Measurements from ENCODE around the gene KHNYN.
"Not testable (repeated sequence)": the region's sequence is repeated elsewhere in the genome, so short reads cannot be mapped to it uniquely, and the experiment has no call there.

DNA sequence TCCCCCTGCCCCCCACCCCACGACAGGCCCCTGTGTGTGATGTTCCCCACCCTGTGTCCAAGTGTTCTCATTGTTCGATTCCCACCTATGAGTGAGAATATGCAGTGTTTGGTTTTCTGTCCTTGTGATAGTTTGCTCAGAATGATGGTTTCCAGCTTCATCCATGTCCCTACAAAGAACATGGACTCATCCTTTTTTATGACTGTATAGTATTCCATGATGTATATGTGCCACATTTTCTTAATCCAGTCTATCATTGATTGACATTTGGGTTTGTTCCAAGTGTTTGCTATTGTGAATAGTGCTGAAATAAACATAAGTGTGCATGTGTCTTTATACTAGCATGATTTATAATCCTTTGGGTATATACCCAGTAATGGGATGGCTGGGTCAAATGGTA lies 40.7 kb downstream of the KHNYN start:
- not testable (repeated sequence) for TF ChIP-seq CTCF (IDR thresholded peaks at IDR 0.05; ENCODE audit: borderline replicate concordance, extremely low read depth, low read length, poor library complexity, severe bottlenecking); EZH2 (IDR thresholded peaks at IDR 0.05; ENCODE audit: borderline replicate concordance, low read depth, low read length, severe bottlenecking)
